NB4 (cell line): Measurements from ENCODE around the gene FYCO1.

Source experiments
- CTCF ChIP-seq: IDR thresholded peaks from one replicate; pipeline ENCODE4 v1.5.1; 2012; ENCODE audit warnings: low read depth, low read length
- MAX ChIP-seq: IDR thresholded peaks from 2 replicates; pipeline ENCODE4 v1.6.1; 2011; ENCODE audit warnings: low read depth, low read length
- POLR2A ChIP-seq: IDR thresholded peaks from 2 replicates; pipeline ENCODE4 v1.6.1; 2011; ENCODE audit warnings: mild to moderate bottlenecking; ENCODE audit not compliant: insufficient read length; ENCODE audit errors: extremely low read depth

DNA sequence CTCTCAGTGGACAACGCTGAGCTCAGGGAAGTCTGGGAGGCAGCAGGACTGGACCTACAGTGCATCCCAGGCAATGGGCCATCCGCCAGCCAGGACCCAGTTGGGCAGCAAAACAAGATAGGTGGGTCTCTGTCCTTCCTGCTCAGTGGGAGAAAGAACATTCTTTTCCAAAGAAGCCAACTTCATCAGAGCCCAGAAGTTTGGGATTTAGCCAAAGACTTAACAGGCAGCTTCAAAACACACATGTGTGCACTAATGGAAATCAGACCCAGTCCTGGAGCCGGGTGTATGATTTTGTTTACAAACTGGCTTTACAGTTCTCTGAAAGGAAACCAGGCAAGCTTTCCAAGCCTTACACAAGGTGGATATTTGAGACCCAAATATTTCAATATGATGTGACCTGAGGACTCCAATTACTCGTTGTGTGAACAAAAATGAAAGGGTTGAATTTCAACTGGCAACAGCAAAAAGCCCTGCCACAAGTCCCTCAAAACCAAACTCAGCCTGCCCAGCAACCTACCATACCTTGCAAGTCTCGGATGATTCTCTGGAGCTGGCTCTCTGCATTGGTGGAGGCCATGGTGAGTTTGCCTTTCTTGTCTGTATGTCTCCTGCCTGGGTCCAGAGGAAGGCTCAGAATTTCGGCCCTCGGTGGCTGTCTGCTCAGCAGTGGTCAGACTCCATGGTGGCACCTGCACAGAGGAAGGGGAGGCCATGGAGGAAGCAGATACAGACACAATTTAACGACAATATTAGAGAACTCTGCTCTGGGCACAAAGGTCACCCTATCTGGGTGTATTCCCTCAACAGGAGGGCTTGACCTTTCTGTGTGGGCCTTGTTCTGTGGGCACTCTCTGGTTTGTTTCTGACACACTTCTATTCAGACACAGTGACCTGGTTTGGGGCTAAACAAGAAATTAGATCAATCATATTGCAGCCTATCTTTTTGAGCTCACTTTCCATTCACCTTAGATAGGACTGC lies 11.0 kb downstream of the FYCO1 start:
- TF ChIP-seq CTCF, result no peak
- TF ChIP-seq POLR2A, result no peak
- TF ChIP-seq MAX, result no peak
